Stomach (tissue), 9 donors: ENCODE measurements around the gene PNCK. TPM values are rescaled to one million over a fixed set of nuclear protein-coding genes. Genes with fewer than 3 reads are reported as not detected.

Experiments used
- DNase-seq, 2 donors: peaks; one replicate each; pipeline versions ENCODE4 v3.0.0 to v3.0.0-alpha.2; 2013 to 2019
- H3K27ac ChIP-seq, 5 donors: fragments of 200-600 bp in 4 of 5; sonication (generic) in 4 of 5; one replicate each; pipeline ENCODE4 v1.5.1; 2013 to 2019; ENCODE audit warnings: mild to moderate bottlenecking in 1 of 5, moderate library complexity in 1 of 5
- H3K27me3 ChIP-seq, 3 donors: fragments of 200-600 bp; sonication (generic); one replicate each; pipeline ENCODE4 v1.5.1; 2017 to 2019; ENCODE audit warnings: mixed run types in 1 of 3
- H3K36me3 ChIP-seq, 4 donors: fragments of 200-600 bp; sonication (generic); 1 replicate in 3 of 4; 2 replicates in 1 of 4; pipeline ENCODE4 v1.5.1; 2016 to 2019
- H3K4me1 ChIP-seq, 4 donors: fragments of 200-600 bp; sonication (generic); one replicate each; pipeline ENCODE4 v1.5.1; 2016 to 2019
- H3K4me3 ChIP-seq, 4 donors: fragments of 200-600 bp; sonication (generic) in 3 of 4; one replicate each; pipeline ENCODE4 v1.5.1; 2016 to 2019; ENCODE audit warnings: mild to moderate bottlenecking in 1 of 4
- H3K9me3 ChIP-seq, 4 donors: fragments of 200-600 bp; sonication (generic); one replicate each; pipeline ENCODE4 v1.5.1; 2016 to 2019
- CTCF ChIP-seq, 7 experiments: fragments of 450-650 bp in 4 of 7; fragments of 200-600 bp in 3 of 7; sonication (generic) in 3 of 7; IDR thresholded peaks; one replicate each; pipeline ENCODE4 v1.5.1; 2016 to 2019; ENCODE audit warnings: antibody characterized with exemption in 7 of 7, control low read depth in 2 of 7, mild to moderate bottlenecking in 1 of 7
- EP300 ChIP-seq: sonication (generic); formaldehyde crosslinking; IDR thresholded peaks from one replicate; pipeline ENCODE4 v1.6.1; 2017; ENCODE audit warnings: antibody characterized with exemption
- POLR2A ChIP-seq, 4 donors: fragments of 450-650 bp; IDR thresholded peaks; one replicate each; pipeline ENCODE4 v1.6.1; 2016; ENCODE audit warnings: antibody characterized with exemption in 4 of 4, control low read depth in 2 of 4, mild to moderate bottlenecking in 1 of 4, moderate library complexity in 1 of 4
- POLR2AphosphoS5 ChIP-seq, 3 donors: sonication (generic); formaldehyde crosslinking; IDR thresholded peaks; one replicate each; pipeline ENCODE4 v1.6.1; 2016; ENCODE audit warnings: antibody characterized with exemption in 3 of 3
- WGBS, 5 donors: extraction: QIAGEN DNeasy Blood & Tissue Kit in 3 of 5; methylation state at CpG; one replicate each; pipeline versions ENCODE4 v1.1.5 to v1.1.7; 2013 to 2018; 5-methylcytosine and 5-hydroxymethylcytosine counted together
- intact Hi-C: fragments of 100-400 bp; cut with DNase I; formaldehyde crosslinking; loops from one replicate; pipeline ENCODE4 v1.15.1; 2023; ENCODE audit warnings: low total_unique reads
- polyA plus RNA-seq, 3 donors: library from polyadenylated mRNA; stranded (reverse); fragments of 200-250 nt; gene quantifications; one replicate each; pipeline ENCODE4 v1.2.3, GENCODE V29; 2013
- total RNA-seq, 5 donors: library from RNA; depleted of rRNA; stranded (reverse); fragments of >200 nt; gene quantifications; one replicate each; pipeline versions ENCODE4 v1.1.0 to v1.2.3, GENCODE V29; 2014 to 2016
- donor health status: healthy with polysubstance abuse.
- donor health status: Bipolar disorder and iron deficiency.
- donor health status: healthy.

Gene PNCK
- total and polyA plus RNA-seq, 8 donors = 0.44 to 21.0 (median 8.3) TPM; not detected in 1

GRCh38 chrX:153632595-153632946 lies 41.0 kb downstream of the PNCK start:
- H3K36me3 ChIP-seq = no peaks in the 10 kb centered on the region
- TF ChIP-seq EP300 = no peak
- TF ChIP-seq POLR2AphosphoS5 (IDR thresholded peaks at IDR 0.05) = no peak
- no peak for TF ChIP-seq POLR2A (IDR thresholded peaks at IDR 0.05)
- no peak for TF ChIP-seq CTCF (IDR thresholded peaks at IDR 0.05)
- no peak overlapping the region for H3K4me3 ChIP-seq
- H3K9me3 ChIP-seq = peaks cover 0 to 30% (median 12%) of the 10 kb centered on the region in 4 donors
- H3K4me1 ChIP-seq = no peaks in the 10 kb centered on the region
- DNase-seq = no peak
- WGBS, 5 donors = 78 to 100% (median 93%) methylated on average over 1 to 7 of the region's 7 CpGs
- no peak overlapping the region for H3K27ac ChIP-seq
- intact Hi-C loops = no loop called here
- peaks cover 0 to 15% (median 0%) of the 10 kb centered on the region in 3 donors for H3K27me3 ChIP-seq

- WGBS, 5 donors = 87 to 94% (median 88%) methylated on average over 12 to 19 of the region's 19 CpGs
- DNase-seq = no peak
Observed at GRCh38 chrX:153631907-153632594, 41.6 kb downstream of the PNCK start.

GRCh38 chrX:153631346-153631745 lies 42.3 kb downstream of the PNCK start:
- Histone ChIP-seq H3K36me3 (no peaks in the 10 kb centered on the region), H3K27me3 (peaks cover 0 to 15% (median 0%) of the 10 kb centered on the region in 3 donors), H3K4me3 (no peak overlapping the region), H3K4me1 (no peaks in the 10 kb centered on the region), H3K27ac (no peak overlapping the region), H3K9me3 (peaks cover 0 to 30% (median 12%) of the 10 kb centered on the region in 4 donors)
- DNase-seq = no peak
- intact Hi-C loops = no loop called here
- TF ChIP-seq POLR2A (IDR thresholded peaks at IDR 0.05) (no peak), CTCF (IDR thresholded peaks at IDR 0.05) (no peak), EP300 (no peak), POLR2AphosphoS5 (IDR thresholded peaks at IDR 0.05) (no peak)
- WGBS, 5 donors = 88 to 96% (median 90%) methylated on average over 2 of the region's 2 CpGs

More at GRCh38 chrX:153631907-153632594, 41.6 kb downstream of the PNCK start:
- intact Hi-C loops = no loop called here
- Histone ChIP-seq H3K36me3 (no peaks in the 10 kb centered on the region), H3K9me3 (peaks cover 0 to 30% (median 12%) of the 10 kb centered on the region in 4 donors), H3K27me3 (peaks cover 0 to 15% (median 0%) of the 10 kb centered on the region in 3 donors), H3K27ac (no peak overlapping the region), H3K4me3 (no peak overlapping the region), H3K4me1 (no peaks in the 10 kb centered on the region)
- no peak for TF ChIP-seq POLR2A (IDR thresholded peaks at IDR 0.05)
- no peak for TF ChIP-seq POLR2AphosphoS5 (IDR thresholded peaks at IDR 0.05)
- TF ChIP-seq EP300 = no peak
- TF ChIP-seq CTCF (IDR thresholded peaks at IDR 0.05) = no peak

- Histone ChIP-seq H3K27ac (no peak overlapping the region), H3K27me3 (peaks cover 0 to 20% (median 11%) of the 10 kb centered on the region in 3 donors), H3K36me3 (no peaks in the 10 kb centered on the region), H3K9me3 (peaks cover 0 to 30% (median 12%) of the 10 kb centered on the region in 4 donors), H3K4me1 (no peaks in the 10 kb centered on the region), H3K4me3 (no peak overlapping the region)
- TF ChIP-seq CTCF (IDR thresholded peaks at IDR 0.05) (no peak), POLR2AphosphoS5 (IDR thresholded peaks at IDR 0.05) (no peak), EP300 (no peak), POLR2A (IDR thresholded peaks at IDR 0.05) (no peak)
- WGBS, 5 donors = 83 to 97% (median 87%) methylated on average over 6 to 12 of the region's 12 CpGs
- no peak for DNase-seq
- intact Hi-C loops = no loop called here
Observed at GRCh38 chrX:153628665-153629064, 44.9 kb downstream of the PNCK start.
